Astrocyte (in vitro differentiated cells and primary cell): ENCODE measurements around the gene PDAP1. TPM values are rescaled to one million over a fixed set of nuclear protein-coding genes. Genes with fewer than 3 reads are reported as not detected.

ENCODE experiments used
- DNase-seq: peaks from one replicate; pipeline ENCODE4 v3.0.0-alpha.2; 2010; ENCODE audit warnings: low read depth
- FAIRE-seq: peaks from 2 replicates; lab custom pipeline; 2011; peaks lifted over from hg19 to GRCh38; lab: Jason Lieb, UNC
- H2AFZ ChIP-seq: 2 replicates; pipeline ENCODE4 v1.6.0; 2012; ENCODE audit warnings: low read depth, low read length, inconsistent platforms
- H3K27ac ChIP-seq: 2 replicates; pipeline ENCODE4 v1.5.1; 2011; ENCODE audit warnings: low read depth, low read length, inconsistent platforms
- H3K27me3 ChIP-seq: 2 replicates; pipeline ENCODE4 v1.6.0; 2011; ENCODE audit warnings: low read length, inconsistent platforms; ENCODE audit not compliant: insufficient read depth
- H3K36me3 ChIP-seq: 2 replicates; pipeline ENCODE4 v1.5.1; 2011; ENCODE audit warnings: low read length, inconsistent platforms; ENCODE audit not compliant: insufficient read depth
- H3K4me1 ChIP-seq: 2 replicates; pipeline ENCODE4 v1.5.1; 2011; ENCODE audit warnings: low read length, inconsistent platforms; ENCODE audit not compliant: insufficient read depth
- H3K4me2 ChIP-seq: 2 replicates; pipeline ENCODE4 v1.6.0; 2012; ENCODE audit warnings: low read length, inconsistent platforms
- H3K4me3 ChIP-seq: 2 replicates; pipeline ENCODE4 v1.5.1; 2011; ENCODE audit warnings: low read depth, mild to moderate bottlenecking, low read length, inconsistent platforms; ENCODE audit not compliant: insufficient read depth
- H3K79me2 ChIP-seq: 2 replicates; pipeline ENCODE4 v1.6.0; 2012; ENCODE audit warnings: mild to moderate bottlenecking, low read length, inconsistent platforms; ENCODE audit not compliant: insufficient read depth
- H3K9ac ChIP-seq: 2 replicates; pipeline ENCODE4 v1.6.0; 2012; ENCODE audit warnings: mild to moderate bottlenecking, low read length, inconsistent platforms
- H3K9me3 ChIP-seq: 2 replicates; pipeline ENCODE4 v1.5.1; 2012; ENCODE audit warnings: low read depth, mild to moderate bottlenecking, low read length, inconsistent platforms; ENCODE audit not compliant: insufficient read depth
- H4K20me1 ChIP-seq: 2 replicates; pipeline ENCODE4 v1.6.0; 2012; ENCODE audit warnings: low read length, inconsistent platforms; ENCODE audit not compliant: insufficient read depth
- H3K27ac Mint-ChIP-seq: one replicate; pipeline ENCODE4 v1.8.0; 2021; ENCODE audit warnings: mild to moderate bottlenecking, mixed read lengths; ENCODE audit not compliant: unreplicated experiment
- H3K27me3 Mint-ChIP-seq: one replicate; pipeline ENCODE4 v1.8.0; 2021; ENCODE audit warnings: low read depth, mixed read lengths; ENCODE audit not compliant: unreplicated experiment
- H3K36me3 Mint-ChIP-seq: one replicate; pipeline ENCODE4 v1.8.0; 2021; ENCODE audit warnings: low read depth, mixed read lengths; ENCODE audit not compliant: unreplicated experiment
- H3K4me1 Mint-ChIP-seq: one replicate; pipeline ENCODE4 v1.8.0; 2021; ENCODE audit warnings: low read depth, mixed read lengths; ENCODE audit not compliant: unreplicated experiment
- H3K4me3 Mint-ChIP-seq: one replicate; pipeline ENCODE4 v1.8.0; 2021; ENCODE audit warnings: mild to moderate bottlenecking, moderate library complexity, mixed read lengths; ENCODE audit not compliant: unreplicated experiment
- H3K9me3 Mint-ChIP-seq: one replicate; pipeline ENCODE4 v1.8.0; 2021; ENCODE audit warnings: mild to moderate bottlenecking, mixed read lengths; ENCODE audit not compliant: unreplicated experiment
- CTCF ChIP-seq: IDR thresholded peaks from 2 replicates; pipeline ENCODE4 v1.5.1; 2011; ENCODE audit warnings: low read depth, mild to moderate bottlenecking, inconsistent platforms, low read length, moderate library complexity; ENCODE audit not compliant: insufficient read depth
- EZH2 ChIP-seq: IDR thresholded peaks from 2 replicates; pipeline ENCODE4 v1.6.1; 2012; ENCODE audit warnings: mild to moderate bottlenecking, low read length, inconsistent platforms; ENCODE audit not compliant: insufficient read depth
- total RNA-seq: library from RNA; stranded (reverse); gene quantifications from 2 replicates; pipeline ENCODE4 v1.2.1, GENCODE V29; 2021

PDAP1 gene
- total RNA-seq, 1 donor from 2014 or later: 106 TPM

- no peaks in the 10 kb centered on the region for H3K27me3 Mint-ChIP-seq
- H3K27ac Mint-ChIP-seq: no peak overlapping the region
- DNase-seq (no peak), FAIRE-seq (no peak)
- H3K27me3 ChIP-seq: no peaks in the 10 kb centered on the region
- H2AFZ ChIP-seq: no peak overlapping the region
- TF ChIP-seq CTCF (peak; percentile 15), EZH2 (no peak)
- no peaks in the 10 kb centered on the region for H3K9me3 ChIP-seq
- no peak overlapping the region for H3K4me3 ChIP-seq
- H3K4me2 ChIP-seq: no peak overlapping the region
- H3K4me1 Mint-ChIP-seq: no peaks in the 10 kb centered on the region
- H3K9me3 Mint-ChIP-seq: no peaks in the 10 kb centered on the region
- H3K4me1 ChIP-seq: no peaks in the 10 kb centered on the region
- H4K20me1 ChIP-seq: peaks cover 58% of the 10 kb centered on the region
- H3K79me2 ChIP-seq: peaks cover 27% of the 10 kb centered on the region
- peaks cover 6% of the 10 kb centered on the region for H3K36me3 Mint-ChIP-seq
- no peak overlapping the region for H3K9ac ChIP-seq
- H3K27ac ChIP-seq: no peak overlapping the region
- H3K4me3 Mint-ChIP-seq: no peak overlapping the region
- peaks cover 24% of the 10 kb centered on the region for H3K36me3 ChIP-seq
Observed at GRCh38 chr7:99386584-99387238, 21.7 kb downstream of the PDAP1 start.

GRCh38 chr7:99385564-99385963, 22.8 kb downstream of the PDAP1 start:
- Mint-ChIP-seq H3K4me3 (no peak overlapping the region), H3K27ac (no peak overlapping the region), H3K4me1 (peaks cover 5% of the 10 kb centered on the region), H3K27me3 (no peaks in the 10 kb centered on the region), H3K36me3 (peaks cover 6% of the 10 kb centered on the region), H3K9me3 (no peaks in the 10 kb centered on the region)
- Histone ChIP-seq H4K20me1 (peaks cover 59% of the 10 kb centered on the region), H3K4me2 (no peak overlapping the region), H3K27ac (no peak overlapping the region), H3K79me2 (peaks cover 38% of the 10 kb centered on the region), H3K4me3 (no peak overlapping the region), H3K4me1 (peaks cover 3% of the 10 kb centered on the region), H3K36me3 (peaks cover 16% of the 10 kb centered on the region), H3K9me3 (no peaks in the 10 kb centered on the region), H2AFZ (no peak overlapping the region), H3K9ac (no peak overlapping the region), H3K27me3 (no peaks in the 10 kb centered on the region)
- FAIRE-seq: no peak
- no peak for DNase-seq
- TF ChIP-seq CTCF: no peak
- no peak for TF ChIP-seq EZH2

- peaks cover 49% of the 10 kb centered on the region for H3K79me2 ChIP-seq
- H3K9ac ChIP-seq: no peak overlapping the region
- H3K9me3 Mint-ChIP-seq: no peaks in the 10 kb centered on the region
- DNase-seq (no peak), FAIRE-seq (no peak)
- H3K4me1 ChIP-seq: peaks cover 14% of the 10 kb centered on the region
- no peak overlapping the region for H3K4me2 ChIP-seq
- H2AFZ ChIP-seq: no peak overlapping the region
- H3K9me3 ChIP-seq: no peaks in the 10 kb centered on the region
- no peaks in the 10 kb centered on the region for H3K27me3 ChIP-seq
- TF ChIP-seq CTCF: no peak
- no peak for TF ChIP-seq EZH2
- H3K36me3 ChIP-seq: peaks cover 9% of the 10 kb centered on the region
- H3K27ac ChIP-seq: no peak overlapping the region
- peaks cover 6% of the 10 kb centered on the region for H3K36me3 Mint-ChIP-seq
- H3K27me3 Mint-ChIP-seq: no peaks in the 10 kb centered on the region
- no peak overlapping the region for H3K4me3 ChIP-seq
- peaks cover 13% of the 10 kb centered on the region for H3K4me1 Mint-ChIP-seq
- H3K4me3 Mint-ChIP-seq: no peak overlapping the region
- H4K20me1 ChIP-seq: peaks cover 63% of the 10 kb centered on the region
- H3K27ac Mint-ChIP-seq: no peak overlapping the region
Observed at GRCh38 chr7:99384523-99384922, 23.9 kb downstream of the PDAP1 start.
